DMS153 treated with DMSO at 0.1 percent for 48 hours (cell line): ENCODE results near the gene IL31RA.

Experiments used
- DNase-seq: peaks from one replicate; lab custom pipeline; 2025; ENCODE audit not compliant: unreplicated experiment; lab: John Stamatoyannopoulos, UW

IL31RA gene

GRCh38 chr5:55858104-55858503, 6.9 kb downstream of the IL31RA start:
- DNase-seq: no peak

- DNase-seq: no peak
Measured at GRCh38 chr5:55860288-55860687, 9.1 kb downstream of the IL31RA start.

GRCh38 chr5:55860709-55861108, 9.6 kb downstream of the IL31RA start:
- DNase-seq: no peak

- no peak for DNase-seq
Measured at GRCh38 chr5:55864606-55865541, 13.7 kb downstream of the IL31RA start.

- DNase-seq: no peak
Measured at GRCh38 chr5:55865831-55866230, 14.7 kb downstream of the IL31RA start.

GRCh38 chr5:55866485-55866884, 15.3 kb downstream of the IL31RA start:
- DNase-seq: no peak

GRCh38 chr5:55866934-55867333, 15.8 kb downstream of the IL31RA start:
- DNase-seq: no peak

GRCh38 chr5:55868846-55869245, 17.7 kb downstream of the IL31RA start:
- no peak for DNase-seq

GRCh38 chr5:55869847-55870246, 18.7 kb downstream of the IL31RA start:
- no peak for DNase-seq

- no peak for DNase-seq
Measured at GRCh38 chr5:55873234-55873633, 22.1 kb downstream of the IL31RA start.

GRCh38 chr5:55877655-55878054, 26.5 kb downstream of the IL31RA start:
- no peak for DNase-seq

- DNase-seq: no peak
Measured at GRCh38 chr5:55880453-55880852, 29.3 kb downstream of the IL31RA start.

- no peak for DNase-seq
Measured at GRCh38 chr5:55885359-55885758, 34.2 kb downstream of the IL31RA start.

- no peak for DNase-seq
Measured at GRCh38 chr5:55888205-55888604, 37.0 kb downstream of the IL31RA start.

GRCh38 chr5:55892479-55892878, 41.3 kb downstream of the IL31RA start:
- DNase-seq: no peak

- no peak for DNase-seq
Measured at GRCh38 chr5:55894135-55894534, 43.0 kb downstream of the IL31RA start.

GRCh38 chr5:55895346-55895745, 44.2 kb downstream of the IL31RA start:
- DNase-seq: no peak

- no peak for DNase-seq
Measured at GRCh38 chr5:55896238-55896637, 45.1 kb downstream of the IL31RA start.

GRCh38 chr5:55896663-55897062, 45.5 kb downstream of the IL31RA start:
- DNase-seq: no peak

- DNase-seq: no peak
Measured at GRCh38 chr5:55897206-55897894, 46.2 kb downstream of the IL31RA start.

- DNase-seq: no peak
Measured at GRCh38 chr5:55897905-55898304, 46.7 kb downstream of the IL31RA start.

- DNase-seq: no peak
Measured at GRCh38 chr5:55899344-55899743, 48.2 kb downstream of the IL31RA start.
